WTC11 (cell line): ENCODE results near the gene HDGFL2.

Source experiments
- CREB1 ChIP-seq: sonication (generic); formaldehyde crosslinking; IDR thresholded peaks from 2 replicates; pipeline ENCODE4 v1.8.0; 2023; ENCODE audit warnings: mild to moderate bottlenecking, missing genetic modification reagents
- ELF4 ChIP-seq: sonication (generic); formaldehyde crosslinking; IDR thresholded peaks from 2 replicates; pipeline ENCODE4 v1.8.1; 2022; ENCODE audit warnings: low read depth, mild to moderate bottlenecking, moderate library complexity, missing genetic modification reagents
- FOXJ3 ChIP-seq: sonication (generic); formaldehyde crosslinking; IDR thresholded peaks from 2 replicates; pipeline ENCODE4 v1.9.0; 2021; ENCODE audit warnings: missing genetic modification reagents, mild to moderate bottlenecking, borderline replicate concordance
- JAZF1 ChIP-seq: fragments of 250-450 bp; sonication (Bioruptor Pico); IDR thresholded peaks from 2 replicates; pipeline ENCODE4 v1.9.0; 2021; ENCODE audit warnings: moderate library complexity, mild to moderate bottlenecking, inconsistent platforms
- MXD4 ChIP-seq: fragments of 250-450 bp; sonication (Bioruptor Pico); IDR thresholded peaks from 2 replicates; pipeline ENCODE4 v1.8.0; 2021; ENCODE audit warnings: mild to moderate bottlenecking, moderate library complexity, borderline replicate concordance
- NR2C2 ChIP-seq: sonication (generic); formaldehyde crosslinking; IDR thresholded peaks from 2 replicates; pipeline ENCODE4 v1.8.0; 2022; ENCODE audit warnings: mild to moderate bottlenecking, missing genetic modification reagents
- SP1 ChIP-seq: sonication (generic); formaldehyde crosslinking; conservative IDR thresholded peaks from 2 replicates; pipeline ENCODE4 v1.8.1; 2022; ENCODE audit warnings: missing genetic modification reagents
- ZNF232 ChIP-seq: sonication (generic); formaldehyde crosslinking; IDR thresholded peaks from 2 replicates; pipeline ENCODE4 v1.8.0; 2022; ENCODE audit warnings: mild to moderate bottlenecking, missing genetic modification reagents
- ZNF263 ChIP-seq: sonication (generic); formaldehyde crosslinking; IDR thresholded peaks from 2 replicates; pipeline ENCODE4 v1.8.1; 2022; ENCODE audit warnings: low read depth, mild to moderate bottlenecking, moderate library complexity, missing genetic modification reagents
- ZNF671 ChIP-seq: fragments of 250-450 bp; sonication (Bioruptor Pico); IDR thresholded peaks from 2 replicates; pipeline ENCODE4 v1.8.0; 2021; ENCODE audit warnings: mild to moderate bottlenecking
- TF ChIP-seq, protein P1 (sequence below): fragments of 200-600 bp; IDR thresholded peaks from 2 replicates; pipeline ENCODE4 v1.8.0; 2022; ENCODE audit warnings: antibody characterized with exemption
- TF ChIP-seq, protein P2 (sequence below): sonication (generic); formaldehyde crosslinking; IDR thresholded peaks from 2 replicates; pipeline ENCODE4 v1.8.0; 2022; ENCODE audit warnings: mild to moderate bottlenecking, missing genetic modification reagents

DNA sequence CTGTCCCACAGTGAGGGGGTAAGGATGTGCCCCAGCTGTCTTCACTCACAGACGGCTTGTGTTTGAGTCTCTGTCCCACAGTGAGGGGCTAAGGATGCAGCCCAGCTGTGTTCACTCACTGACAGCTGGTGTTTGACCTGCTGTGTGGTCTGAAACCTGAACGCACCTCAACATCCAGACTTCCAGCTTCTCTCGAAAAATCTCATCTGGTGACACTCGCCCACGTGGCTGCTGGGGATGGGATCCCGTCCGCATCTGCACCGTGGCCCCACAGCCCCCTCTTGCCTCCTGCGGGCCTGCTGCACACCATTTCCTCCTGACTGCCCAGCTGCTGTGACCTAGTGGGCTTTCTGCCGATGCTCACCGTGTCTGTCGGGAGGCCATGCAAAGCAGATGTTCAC lies 42.3 kb upstream of the HDGFL2 start:
- no peak for TF ChIP-seq FOXJ3 (CRISPR knock-in tag)
- TF ChIP-seq, protein P1, sequence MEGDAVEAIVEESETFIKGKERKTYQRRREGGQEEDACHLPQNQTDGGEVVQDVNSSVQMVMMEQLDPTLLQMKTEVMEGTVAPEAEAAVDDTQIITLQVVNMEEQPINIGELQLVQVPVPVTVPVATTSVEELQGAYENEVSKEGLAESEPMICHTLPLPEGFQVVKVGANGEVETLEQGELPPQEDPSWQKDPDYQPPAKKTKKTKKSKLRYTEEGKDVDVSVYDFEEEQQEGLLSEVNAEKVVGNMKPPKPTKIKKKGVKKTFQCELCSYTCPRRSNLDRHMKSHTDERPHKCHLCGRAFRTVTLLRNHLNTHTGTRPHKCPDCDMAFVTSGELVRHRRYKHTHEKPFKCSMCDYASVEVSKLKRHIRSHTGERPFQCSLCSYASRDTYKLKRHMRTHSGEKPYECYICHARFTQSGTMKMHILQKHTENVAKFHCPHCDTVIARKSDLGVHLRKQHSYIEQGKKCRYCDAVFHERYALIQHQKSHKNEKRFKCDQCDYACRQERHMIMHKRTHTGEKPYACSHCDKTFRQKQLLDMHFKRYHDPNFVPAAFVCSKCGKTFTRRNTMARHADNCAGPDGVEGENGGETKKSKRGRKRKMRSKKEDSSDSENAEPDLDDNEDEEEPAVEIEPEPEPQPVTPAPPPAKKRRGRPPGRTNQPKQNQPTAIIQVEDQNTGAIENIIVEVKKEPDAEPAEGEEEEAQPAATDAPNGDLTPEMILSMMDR = no peak
- TF ChIP-seq CREB1 = no peak
- no peak for TF ChIP-seq JAZF1
- no peak for TF ChIP-seq ELF4
- no peak for TF ChIP-seq ZNF671 (CRISPR knock-in tag)
- TF ChIP-seq SP1 (CRISPR knock-in tag) = no peak
- TF ChIP-seq ZNF232 (CRISPR knock-in tag) = no peak
- TF ChIP-seq ZNF263 = no peak
- TF ChIP-seq, protein P2, sequence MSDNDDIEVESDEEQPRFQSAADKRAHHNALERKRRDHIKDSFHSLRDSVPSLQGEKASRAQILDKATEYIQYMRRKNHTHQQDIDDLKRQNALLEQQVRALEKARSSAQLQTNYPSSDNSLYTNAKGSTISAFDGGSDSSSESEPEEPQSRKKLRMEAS (CRISPR knock-in tag) = no peak
- TF ChIP-seq MXD4 = no peak
- no peak for TF ChIP-seq NR2C2 (CRISPR knock-in tag)
